NCI-H146 treated with DMSO at 0.1 percent for 48 hours (cell line): ENCODE data around the gene TMPRSS2.

ENCODE experiments used
- DNase-seq: peaks from one replicate; lab custom pipeline; 2025; ENCODE audit not compliant: unreplicated experiment; lab: John Stamatoyannopoulos, UW

TMPRSS2 gene

GRCh38 chr21:41510500-41510899 is 2.5 kb upstream of the TMPRSS2 start:
- no peak for DNase-seq

DNA sequence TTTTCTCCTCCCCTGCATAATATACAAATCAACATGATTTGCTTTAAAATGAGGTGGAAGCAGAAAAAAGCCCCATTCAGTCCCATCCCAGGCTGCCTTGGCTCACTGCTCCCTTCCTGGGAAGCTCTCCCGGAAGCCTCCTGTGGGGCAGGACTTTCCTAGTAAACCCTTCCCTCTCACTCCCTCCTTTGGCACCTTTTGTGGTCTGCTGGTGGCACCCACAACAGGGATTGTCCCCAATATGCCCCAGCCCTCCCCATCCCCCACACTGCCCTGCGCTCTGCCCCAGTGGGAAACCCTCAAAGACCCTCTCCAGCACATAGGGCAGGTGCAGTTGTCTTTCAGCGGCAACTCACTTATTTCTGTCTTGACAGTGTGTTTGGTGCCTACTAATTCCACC is 1.8 kb upstream of the TMPRSS2 start:
- DNase-seq = no peak

GRCh38 chr21:41509145-41509496 is 1.2 kb upstream of the TMPRSS2 start:
- no peak for DNase-seq

- DNase-seq = no peak
Observed at GRCh38 chr21:41508415-41509144, 622 bp upstream of the TMPRSS2 start.

- no peak for DNase-seq
Observed at GRCh38 chr21:41506611-41507520, 1.1 kb downstream of the TMPRSS2 start.

- no peak for DNase-seq
Observed at GRCh38 chr21:41506005-41506594, 1.9 kb downstream of the TMPRSS2 start.

GRCh38 chr21:41504030-41504429 is 3.9 kb downstream of the TMPRSS2 start:
- DNase-seq = no peak

GRCh38 chr21:41503331-41503730 is 4.6 kb downstream of the TMPRSS2 start:
- no peak for DNase-seq

DNA sequence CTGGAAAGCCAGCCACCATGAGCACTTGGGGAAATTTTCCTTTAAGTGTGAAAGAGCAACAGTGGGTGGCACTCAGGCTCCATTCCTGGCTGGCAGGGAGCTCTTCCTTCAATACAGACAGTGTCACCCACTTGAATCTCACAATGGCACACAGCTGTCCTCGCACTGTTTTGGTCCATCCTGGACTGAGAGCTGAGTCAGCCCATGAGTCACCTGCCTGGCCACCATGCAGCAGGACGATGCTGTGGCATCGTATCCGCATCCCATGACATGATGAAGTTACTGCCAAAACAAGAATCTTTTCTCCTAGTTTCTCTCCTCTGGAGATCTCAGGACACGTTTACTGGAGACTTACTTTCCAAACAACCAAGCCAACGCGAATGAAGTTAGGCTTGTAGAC is 6.0 kb downstream of the TMPRSS2 start:
- no peak for DNase-seq

DNA sequence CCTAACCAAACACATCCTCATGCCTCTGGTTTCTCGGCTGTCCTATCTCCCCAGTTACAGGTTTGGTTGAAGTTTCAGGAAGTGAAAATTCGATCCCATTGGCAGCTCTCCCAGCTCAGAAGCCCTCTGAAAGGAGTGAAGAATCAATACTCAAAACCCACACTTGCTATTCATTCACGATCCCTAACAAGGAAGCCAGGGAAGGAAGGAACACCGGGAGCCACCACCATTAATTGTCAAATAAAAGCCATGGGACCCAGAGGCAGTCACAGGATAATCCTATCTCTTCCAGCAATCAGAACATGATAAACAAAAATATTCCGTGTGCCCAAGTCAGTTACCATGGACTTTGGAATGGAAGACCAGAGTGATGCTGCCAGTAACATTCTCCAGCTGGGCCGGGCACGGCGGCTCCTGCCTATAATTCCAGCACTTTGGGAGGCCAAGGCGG is 7.0 kb downstream of the TMPRSS2 start:
- DNase-seq = no peak

- no peak for DNase-seq
Observed at GRCh38 chr21:41500363-41500762, 7.6 kb downstream of the TMPRSS2 start.

DNA sequence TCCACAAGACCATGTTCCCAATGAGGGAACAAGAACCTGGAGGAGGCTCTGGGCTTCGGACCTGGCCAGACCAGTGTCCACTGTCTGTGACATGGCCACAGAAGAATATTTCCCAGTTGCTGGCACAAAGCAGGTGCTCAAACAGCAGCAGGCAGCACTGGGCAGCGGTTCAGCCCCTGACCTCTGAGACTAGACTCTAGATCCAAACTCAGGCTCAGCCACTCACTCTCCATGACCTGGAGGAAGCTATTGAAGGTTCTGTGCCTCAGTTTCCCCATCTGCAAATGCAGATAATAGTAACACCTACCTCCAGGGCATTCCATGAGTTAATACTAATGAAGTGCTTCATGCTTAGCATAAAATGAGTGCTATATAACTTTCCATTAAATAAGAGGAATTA is 8.0 kb downstream of the TMPRSS2 start:
- DNase-seq = no peak

DNA sequence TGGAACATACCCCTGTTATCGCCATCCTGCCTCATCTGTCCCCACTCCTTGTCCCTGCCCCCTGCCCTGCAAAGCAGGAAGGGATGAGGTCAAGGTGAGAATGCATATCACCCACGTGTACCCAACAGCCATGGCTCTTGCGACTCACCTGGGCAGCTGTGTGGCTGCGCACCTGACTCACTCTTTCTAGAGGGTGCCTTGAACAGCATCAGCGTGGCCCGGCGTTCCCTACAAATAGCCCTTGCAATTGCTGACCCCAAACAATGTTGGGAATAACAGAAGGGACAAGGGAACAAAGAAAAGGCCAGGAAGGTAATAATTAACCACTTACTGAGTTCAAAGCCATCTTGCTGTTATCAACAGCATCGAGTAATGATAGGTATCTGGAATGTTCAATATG is 10.2 kb downstream of the TMPRSS2 start:
- no peak for DNase-seq

DNA sequence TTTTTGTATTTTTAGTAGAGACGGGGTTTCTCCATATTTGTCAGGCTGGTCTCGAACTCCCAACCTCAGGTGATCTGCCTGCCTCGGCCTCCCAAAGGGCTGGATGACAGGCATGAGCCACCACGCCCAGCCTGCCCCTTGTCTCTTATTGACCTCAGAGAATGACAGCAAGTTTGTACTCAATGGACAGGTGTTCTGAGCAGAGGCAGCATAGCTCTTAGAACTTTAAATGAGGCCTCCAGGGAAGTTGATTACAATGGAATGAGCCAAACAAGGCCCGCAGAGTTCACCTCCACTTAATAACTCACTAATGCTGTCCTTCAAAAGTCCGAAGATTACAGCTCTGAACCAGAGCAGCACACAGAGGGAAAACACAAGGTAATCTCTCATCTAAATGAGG is 10.9 kb downstream of the TMPRSS2 start:
- DNase-seq = no peak

DNA sequence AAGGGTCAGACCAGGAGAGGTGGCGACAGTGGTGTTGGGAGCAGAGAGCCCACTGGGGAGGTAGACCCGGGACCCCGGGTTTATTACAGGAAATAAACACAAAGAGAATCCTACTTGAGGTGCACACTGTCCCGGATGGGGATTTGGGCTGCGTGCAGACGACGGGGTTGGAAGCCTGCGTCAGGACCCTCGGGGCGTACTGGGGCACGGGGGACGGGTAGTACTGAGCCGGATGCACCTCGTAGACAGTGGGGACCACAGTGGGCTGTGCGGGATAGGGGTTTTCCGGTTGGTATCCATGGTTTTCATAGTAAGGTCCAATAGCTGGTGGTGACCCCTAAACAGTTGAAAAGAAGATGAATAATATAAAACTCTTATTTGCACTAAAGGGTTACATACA is 13.7 kb downstream of the TMPRSS2 start:
- DNase-seq = no peak

- no peak for DNase-seq
Observed at GRCh38 chr21:41491412-41491811, 16.5 kb downstream of the TMPRSS2 start.

GRCh38 chr21:41490330-41490729 is 17.6 kb downstream of the TMPRSS2 start:
- DNase-seq = no peak

GRCh38 chr21:41489329-41489728 is 18.6 kb downstream of the TMPRSS2 start:
- DNase-seq = no peak

GRCh38 chr21:41488080-41488479 is 19.9 kb downstream of the TMPRSS2 start:
- DNase-seq = no peak

- DNase-seq = no peak
Observed at GRCh38 chr21:41487082-41487481, 20.9 kb downstream of the TMPRSS2 start.

DNA sequence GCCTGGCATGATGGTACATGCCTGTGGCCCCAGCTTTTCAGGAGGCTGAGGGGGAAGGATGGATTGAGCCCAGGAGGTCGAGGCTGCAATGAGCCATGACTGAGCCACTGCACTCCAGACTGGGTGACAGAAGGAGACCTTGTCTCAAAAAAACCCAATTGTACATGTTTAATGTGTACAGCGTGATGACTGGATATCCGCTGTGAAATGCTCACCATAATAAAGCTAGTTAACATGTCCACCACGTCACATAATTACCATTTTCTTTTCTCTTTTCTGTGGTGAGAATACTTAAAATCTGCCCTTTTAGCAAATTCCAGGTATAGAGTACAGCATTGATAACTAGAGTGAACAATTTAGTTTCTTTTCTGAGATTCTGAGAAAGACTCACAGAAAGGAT is 24.0 kb downstream of the TMPRSS2 start:
- DNase-seq = no peak

DNA sequence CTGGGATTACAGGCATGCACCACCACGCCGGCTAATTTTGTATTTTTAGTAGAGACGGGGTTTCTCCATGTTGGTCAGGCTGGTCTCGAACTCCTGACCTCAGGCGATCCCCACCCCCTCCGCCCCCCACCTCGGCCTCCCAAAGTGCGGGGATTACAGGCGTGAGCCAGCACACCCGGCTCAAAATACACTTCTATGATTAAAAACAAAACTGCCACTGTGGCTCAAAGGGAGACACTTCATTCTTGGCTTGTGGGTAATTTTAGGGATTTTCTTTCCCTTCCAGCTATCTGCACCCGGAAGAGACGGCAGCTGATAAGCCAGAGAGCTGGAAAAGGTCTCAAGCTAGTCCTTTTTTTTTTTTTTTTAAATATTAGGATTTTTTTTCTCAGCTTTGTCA is 24.5 kb downstream of the TMPRSS2 start:
- no peak for DNase-seq
